K562 (cell line): Measurements from ENCODE around the gene ZNF74. TPM values are rescaled to one million over a fixed set of nuclear protein-coding genes. Genes with fewer than 3 reads are reported as not detected.
A peak's percentile ranks its signal among the peaks of the same experiment; 100 is the strongest.

Source experiments
- CEBPG ChIP-seq, 3 experiments: fragments of 200-800 bp in 1 of 3; sonication (Bioruptor generic) in 1 of 3; sonication (generic) in 1 of 3; formaldehyde crosslinking in 1 of 3; IDR thresholded peaks in 2 of 3; conservative IDR thresholded peaks in 1 of 3; 2 replicates each; pipeline versions ENCODE4 v1.6.1 to v1.8.0; 2016 to 2022; ENCODE audit warnings: missing compliant biosample characterization in 2 of 3, missing genetic modification characterization in 2 of 3, mild to moderate bottlenecking in 1 of 3, missing genetic modification reagents in 1 of 3
- EGR1 ChIP-seq: fragments of 450-650 bp; conservative IDR thresholded peaks from 2 replicates; pipeline ENCODE4 v1.6.1; 2017; ENCODE audit warnings: mild to moderate bottlenecking
- ETV5 ChIP-seq: sonication (generic); formaldehyde crosslinking; IDR thresholded peaks from 2 replicates; pipeline ENCODE4 v1.4.0; 2020; ENCODE audit warnings: low read depth, mild to moderate bottlenecking, missing genetic modification reagents
- LCOR ChIP-seq: sonication (generic); formaldehyde crosslinking; IDR thresholded peaks from 2 replicates; pipeline ENCODE4 v1.8.0; 2022; ENCODE audit warnings: mild to moderate bottlenecking, missing genetic modification reagents
- MAFK ChIP-seq: IDR thresholded peaks from 2 replicates; pipeline ENCODE4 v1.6.1; 2011; ENCODE audit warnings: low read length, improper control_type of control experiment
- RBM14 ChIP-seq: fragments of 200-400 bp; formaldehyde crosslinking; IDR thresholded peaks from 2 replicates; pipeline ENCODE4 v1.6.1; 2018; ENCODE audit warnings: low read depth, mild to moderate bottlenecking, low read length, moderate library complexity, borderline replicate concordance; ENCODE audit not compliant: insufficient read depth
- SMARCA5 ChIP-seq: fragments of 450-650 bp; IDR thresholded peaks from 2 replicates; pipeline ENCODE4 v1.6.1; 2016
- TAF15 ChIP-seq: fragments of 200-400 bp; formaldehyde crosslinking; IDR thresholded peaks from 2 replicates; pipeline ENCODE4 v1.6.1; 2017; ENCODE audit warnings: mild to moderate bottlenecking, low read depth, low read length, moderate library complexity
- TBL1XR1 ChIP-seq, 2 experiments: IDR thresholded peaks; 2 replicates each; pipeline ENCODE4 v1.6.1; 2012; ENCODE audit warnings: improper control_type of control experiment in 2 of 2, low read length in 2 of 2, mild to moderate bottlenecking in 1 of 2
- TFAM ChIP-seq: fragments of 250-450 bp; sonication (Bioruptor Pico); conservative IDR thresholded peaks from 2 replicates; pipeline ENCODE4 v1.5.0; 2021; ENCODE audit warnings: mild to moderate bottlenecking, moderate library complexity
- U2AF2 ChIP-seq: fragments of 200-400 bp; formaldehyde crosslinking; optimal IDR thresholded peaks from 2 replicates; pipeline ENCODE3; 2017; ENCODE audit warnings: low read depth, mild to moderate bottlenecking, low read length
- ZNF830 ChIP-seq: fragments of 250-450 bp; sonication (Bioruptor Pico); IDR thresholded peaks from 2 replicates; pipeline ENCODE4 v1.5.0; 2021; ENCODE audit warnings: mild to moderate bottlenecking
- polyA plus RNA-seq, 8 experiments: library from polyadenylated mRNA; depleted of rRNA in 4 of 8; stranded (reverse) in 5 of 8; unstranded in 3 of 8; fragments of >200 nt; fragmentation: Nextera tagmentation in 2 of 8; fragmentation: Illumina TruSeq in 1 of 8; extraction: Ambion mirVana in 2 of 8; extraction: Trizol in 1 of 8; gene quantifications; 2 replicates each; pipeline versions ENCODE4 v1.2.1 to v1.2.3, GENCODE V29; 2011 to 2014; ENCODE audit warnings: inconsistent platforms in 1 of 8, missing spikeins in 1 of 8
- total RNA-seq, 7 experiments: library from RNA; depleted of rRNA in 6 of 7; stranded (reverse); fragments of >200 nt in 6 of 7; fragmentation: Illumina TruSeq in 2 of 7; extraction: Trizol in 2 of 7; gene quantifications; 2 replicates each; pipeline versions ENCODE4 v1.2.1 to v1.2.3, GENCODE V29; 2011 to 2021; ENCODE audit warnings: low replicate concordance in 1 of 7
- TF ChIP-seq, protein P1 (sequence below): fragments of 450-650 bp; conservative IDR thresholded peaks from 2 replicates; pipeline ENCODE4 v1.6.1; 2016; ENCODE audit warnings: missing genetic modification characterization, low read depth, mild to moderate bottlenecking, missing compliant biosample characterization, moderate library complexity
- TF ChIP-seq, protein P2 (sequence below): sonication (generic); formaldehyde crosslinking; IDR thresholded peaks from 2 replicates; pipeline ENCODE4 v1.8.1; 2022; ENCODE audit warnings: missing genetic modification reagents
- TF ChIP-seq, protein P3 (sequence below): fragments of 450-650 bp; IDR thresholded peaks from 2 replicates; pipeline ENCODE4 v1.6.1; 2016; ENCODE audit warnings: borderline replicate concordance
- TF ChIP-seq, protein P4 (sequence below): fragments of 250-450 bp; sonication (Bioruptor Pico); IDR thresholded peaks from 2 replicates; pipeline ENCODE4 v1.4.0; 2020; ENCODE audit warnings: borderline replicate concordance
- TF ChIP-seq, protein P5 (sequence below), 2 experiments: fragments of 450-650 bp; conservative IDR thresholded peaks; 2 replicates each; pipeline ENCODE4 v1.6.1; 2017; ENCODE audit warnings: mild to moderate bottlenecking in 2 of 2, moderate library complexity in 2 of 2
- TF ChIP-seq, protein P6 (sequence below): sonication (generic); formaldehyde crosslinking; IDR thresholded peaks from 2 replicates; pipeline ENCODE4 v1.8.0; 2022; ENCODE audit warnings: missing genetic modification reagents, mild to moderate bottlenecking, moderate library complexity, borderline replicate concordance

The ZNF74 gene
- total and polyA plus RNA-seq, 9 of the 15 experiments (the other 6 are each of a cell fraction or from before 2014, with no cell fraction given): 2.4 to 53.5 (median 31.5) TPM

DNA sequence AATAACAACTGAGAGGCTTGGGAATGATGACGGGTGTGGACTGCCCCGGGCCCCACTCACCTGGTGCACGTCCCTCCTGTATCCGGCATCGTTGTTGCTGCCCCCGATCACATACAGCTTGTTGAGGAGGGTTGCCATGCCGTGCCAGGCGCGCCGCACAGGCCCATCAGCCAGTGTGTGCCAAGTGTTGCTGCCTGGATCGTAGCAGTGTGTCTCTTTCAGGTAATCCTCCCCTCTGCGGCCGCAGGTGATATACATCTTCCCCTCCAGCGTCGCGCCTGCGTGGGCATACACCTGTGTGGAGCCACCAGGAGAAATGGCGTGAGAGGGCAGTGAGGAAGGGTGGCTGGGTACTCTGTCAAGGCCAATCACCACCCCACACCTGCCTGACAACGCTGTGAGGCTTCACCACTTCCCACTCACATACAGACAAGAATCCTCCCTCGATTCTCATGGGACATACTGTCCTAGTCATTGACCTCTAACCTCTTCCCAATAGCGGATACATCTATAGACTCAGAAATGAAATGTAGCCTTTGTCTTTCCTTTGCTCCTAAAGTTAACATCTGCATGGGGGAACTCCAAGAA lies 52.5 kb downstream of the ZNF74 start (continued):
- TF ChIP-seq RBM14: no peak
- no peak for TF ChIP-seq U2AF2
- TF ChIP-seq, protein P1, sequence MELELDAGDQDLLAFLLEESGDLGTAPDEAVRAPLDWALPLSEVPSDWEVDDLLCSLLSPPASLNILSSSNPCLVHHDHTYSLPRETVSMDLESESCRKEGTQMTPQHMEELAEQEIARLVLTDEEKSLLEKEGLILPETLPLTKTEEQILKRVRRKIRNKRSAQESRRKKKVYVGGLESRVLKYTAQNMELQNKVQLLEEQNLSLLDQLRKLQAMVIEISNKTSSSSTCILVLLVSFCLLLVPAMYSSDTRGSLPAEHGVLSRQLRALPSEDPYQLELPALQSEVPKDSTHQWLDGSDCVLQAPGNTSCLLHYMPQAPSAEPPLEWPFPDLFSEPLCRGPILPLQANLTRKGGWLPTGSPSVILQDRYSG (tag): no peak
- no peak for TF ChIP-seq TFAM (CRISPR knock-in tag)
- TF ChIP-seq, protein P2, sequence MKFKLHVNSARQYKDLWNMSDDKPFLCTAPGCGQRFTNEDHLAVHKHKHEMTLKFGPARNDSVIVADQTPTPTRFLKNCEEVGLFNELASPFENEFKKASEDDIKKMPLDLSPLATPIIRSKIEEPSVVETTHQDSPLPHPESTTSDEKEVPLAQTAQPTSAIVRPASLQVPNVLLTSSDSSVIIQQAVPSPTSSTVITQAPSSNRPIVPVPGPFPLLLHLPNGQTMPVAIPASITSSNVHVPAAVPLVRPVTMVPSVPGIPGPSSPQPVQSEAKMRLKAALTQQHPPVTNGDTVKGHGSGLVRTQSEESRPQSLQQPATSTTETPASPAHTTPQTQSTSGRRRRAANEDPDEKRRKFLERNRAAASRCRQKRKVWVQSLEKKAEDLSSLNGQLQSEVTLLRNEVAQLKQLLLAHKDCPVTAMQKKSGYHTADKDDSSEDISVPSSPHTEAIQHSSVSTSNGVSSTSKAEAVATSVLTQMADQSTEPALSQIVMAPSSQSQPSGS (CRISPR knock-in tag): 0 out of 2 replicates have a peak, but pooled peaks have one; percentile 49
- TF ChIP-seq EGR1: no peak
- 0 out of 2 replicates have a peak, but pooled peaks have one; percentile 22 for TF ChIP-seq CEBPG (CRISPR knock-in tag; IDR thresholded peaks at IDR 0.05)
- no peak for TF ChIP-seq CEBPG (tag; conservative IDR thresholded peaks at IDR 0.05 in 1 of 2, IDR thresholded peaks at IDR 0.05 in 1 of 2)
- 0 out of 4 replicates have a peak, but pooled peaks of 1 of the 2 experiments have one; percentile 28 for TF ChIP-seq TBL1XR1 (IDR thresholded peaks at IDR 0.05; ENCODE audit: low read length in 2 of 2)
- TF ChIP-seq, protein P3, sequence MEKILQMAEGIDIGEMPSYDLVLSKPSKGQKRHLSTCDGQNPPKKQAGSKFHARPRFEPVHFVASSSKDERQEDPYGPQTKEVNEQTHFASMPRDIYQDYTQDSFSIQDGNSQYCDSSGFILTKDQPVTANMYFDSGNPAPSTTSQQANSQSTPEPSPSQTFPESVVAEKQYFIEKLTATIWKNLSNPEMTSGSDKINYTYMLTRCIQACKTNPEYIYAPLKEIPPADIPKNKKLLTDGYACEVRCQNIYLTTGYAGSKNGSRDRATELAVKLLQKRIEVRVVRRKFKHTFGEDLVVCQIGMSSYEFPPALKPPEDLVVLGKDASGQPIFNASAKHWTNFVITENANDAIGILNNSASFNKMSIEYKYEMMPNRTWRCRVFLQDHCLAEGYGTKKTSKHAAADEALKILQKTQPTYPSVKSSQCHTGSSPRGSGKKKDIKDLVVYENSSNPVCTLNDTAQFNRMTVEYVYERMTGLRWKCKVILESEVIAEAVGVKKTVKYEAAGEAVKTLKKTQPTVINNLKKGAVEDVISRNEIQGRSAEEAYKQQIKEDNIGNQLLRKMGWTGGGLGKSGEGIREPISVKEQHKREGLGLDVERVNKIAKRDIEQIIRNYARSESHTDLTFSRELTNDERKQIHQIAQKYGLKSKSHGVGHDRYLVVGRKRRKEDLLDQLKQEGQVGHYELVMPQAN: no peak
- TF ChIP-seq, protein P4, sequence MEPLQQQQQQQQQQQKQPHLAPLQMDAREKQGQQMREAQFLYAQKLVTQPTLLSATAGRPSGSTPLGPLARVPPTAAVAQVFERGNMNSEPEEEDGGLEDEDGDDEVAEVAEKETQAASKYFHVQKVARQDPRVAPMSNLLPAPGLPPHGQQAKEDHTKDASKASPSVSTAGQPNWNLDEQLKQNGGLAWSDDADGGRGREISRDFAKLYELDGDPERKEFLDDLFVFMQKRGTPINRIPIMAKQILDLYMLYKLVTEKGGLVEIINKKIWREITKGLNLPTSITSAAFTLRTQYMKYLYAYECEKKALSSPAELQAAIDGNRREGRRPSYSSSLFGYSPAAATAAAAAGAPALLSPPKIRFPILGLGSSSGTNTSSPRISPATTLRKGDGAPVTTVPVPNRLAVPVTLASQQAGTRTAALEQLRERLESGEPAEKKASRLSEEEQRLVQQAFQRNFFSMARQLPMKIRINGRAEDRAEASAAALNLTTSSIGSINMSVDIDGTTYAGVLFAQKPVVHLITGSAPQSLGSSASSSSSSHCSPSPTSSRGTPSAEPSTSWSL (CRISPR knock-in tag): no peak
- TF ChIP-seq, protein P5, sequence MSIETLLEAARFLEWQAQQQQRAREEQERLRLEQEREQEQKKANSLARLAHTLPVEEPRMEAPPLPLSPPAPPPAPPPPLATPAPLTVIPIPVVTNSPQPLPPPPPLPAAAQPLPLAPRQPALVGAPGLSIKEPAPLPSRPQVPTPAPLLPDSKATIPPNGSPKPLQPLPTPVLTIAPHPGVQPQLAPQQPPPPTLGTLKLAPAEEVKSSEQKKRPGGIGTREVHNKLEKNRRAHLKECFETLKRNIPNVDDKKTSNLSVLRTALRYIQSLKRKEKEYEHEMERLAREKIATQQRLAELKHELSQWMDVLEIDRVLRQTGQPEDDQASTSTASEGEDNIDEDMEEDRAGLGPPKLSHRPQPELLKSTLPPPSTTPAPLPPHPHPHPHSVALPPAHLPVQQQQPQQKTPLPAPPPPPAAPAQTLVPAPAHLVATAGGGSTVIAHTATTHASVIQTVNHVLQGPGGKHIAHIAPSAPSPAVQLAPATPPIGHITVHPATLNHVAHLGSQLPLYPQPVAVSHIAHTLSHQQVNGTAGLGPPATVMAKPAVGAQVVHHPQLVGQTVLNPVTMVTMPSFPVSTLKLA (conservative IDR thresholded peaks at IDR 0.05): no peak
- no peak for TF ChIP-seq ETV5 (CRISPR knock-in tag)
- TF ChIP-seq TAF15: peak; percentile 89; the same call in 1 of the 2 replicates
- no peak for TF ChIP-seq MAFK
- no peak for TF ChIP-seq LCOR (CRISPR knock-in tag)
- TF ChIP-seq, protein P6, sequence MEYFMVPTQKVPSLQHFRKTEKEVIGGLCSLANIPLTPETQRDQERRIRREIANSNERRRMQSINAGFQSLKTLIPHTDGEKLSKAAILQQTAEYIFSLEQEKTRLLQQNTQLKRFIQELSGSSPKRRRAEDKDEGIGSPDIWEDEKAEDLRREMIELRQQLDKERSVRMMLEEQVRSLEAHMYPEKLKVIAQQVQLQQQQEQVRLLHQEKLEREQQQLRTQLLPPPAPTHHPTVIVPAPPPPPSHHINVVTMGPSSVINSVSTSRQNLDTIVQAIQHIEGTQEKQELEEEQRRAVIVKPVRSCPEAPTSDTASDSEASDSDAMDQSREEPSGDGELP (CRISPR knock-in tag): 0 out of 2 replicates have a peak, but pooled peaks have one; percentile 17
- TF ChIP-seq SMARCA5: no peak
- TF ChIP-seq ZNF830 (CRISPR knock-in tag): no peak
